Activated naive CD8-positive, alpha-beta T cell treated with anti-CD3 and anti-CD28 coated beads, Interleukin-2, amount 50 U/mL, for 16 hours (primary cell): ENCODE data around the gene PRKCA.

Experiments
- DNase-seq: peaks from one replicate; pipeline ENCODE4 v3.0.0-alpha.2; 2020; ENCODE audit warnings: low read depth, low spot score

Gene PRKCA

DNA sequence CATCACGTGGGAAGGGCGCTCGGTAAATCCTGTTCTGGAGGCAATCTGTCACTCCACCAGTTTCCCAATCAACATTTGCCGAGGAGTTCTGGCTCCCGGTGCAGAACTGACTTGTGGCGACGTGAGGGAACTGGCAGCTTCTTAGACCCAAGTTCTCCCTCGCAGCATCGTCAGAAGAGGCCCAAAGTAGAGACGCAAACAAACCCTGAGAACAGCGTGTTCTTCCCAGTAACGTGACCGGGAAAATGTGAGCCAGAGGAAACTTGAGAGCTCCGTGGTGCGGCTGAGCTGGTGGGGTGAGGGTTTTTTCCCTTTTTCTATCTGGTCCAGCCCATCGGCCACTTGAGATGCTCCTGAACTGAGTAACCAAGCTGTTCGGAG, 373.6 kb downstream of the PRKCA start:
- no peak for DNase-seq

DNA sequence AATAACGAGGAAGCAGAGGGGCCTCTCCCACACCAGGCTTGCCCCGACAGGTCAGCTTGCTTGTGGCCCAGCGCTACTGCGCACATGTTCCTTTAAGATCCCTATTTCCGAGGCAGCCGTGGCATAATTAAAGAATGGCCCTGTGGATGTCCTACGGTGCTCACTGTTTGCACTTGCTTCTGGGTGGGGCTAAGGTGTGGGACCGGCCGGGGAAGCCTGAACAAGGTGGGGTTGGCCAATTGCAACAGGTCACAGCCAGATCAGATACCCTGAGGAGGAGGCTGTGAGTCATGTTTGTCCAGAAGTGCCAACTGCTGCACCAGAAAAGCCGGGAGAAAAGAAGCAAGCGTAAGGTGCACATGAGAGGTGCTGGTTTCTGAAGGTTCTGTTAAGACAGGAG, 374.0 kb downstream of the PRKCA start:
- DNase-seq, result no peak

DNA sequence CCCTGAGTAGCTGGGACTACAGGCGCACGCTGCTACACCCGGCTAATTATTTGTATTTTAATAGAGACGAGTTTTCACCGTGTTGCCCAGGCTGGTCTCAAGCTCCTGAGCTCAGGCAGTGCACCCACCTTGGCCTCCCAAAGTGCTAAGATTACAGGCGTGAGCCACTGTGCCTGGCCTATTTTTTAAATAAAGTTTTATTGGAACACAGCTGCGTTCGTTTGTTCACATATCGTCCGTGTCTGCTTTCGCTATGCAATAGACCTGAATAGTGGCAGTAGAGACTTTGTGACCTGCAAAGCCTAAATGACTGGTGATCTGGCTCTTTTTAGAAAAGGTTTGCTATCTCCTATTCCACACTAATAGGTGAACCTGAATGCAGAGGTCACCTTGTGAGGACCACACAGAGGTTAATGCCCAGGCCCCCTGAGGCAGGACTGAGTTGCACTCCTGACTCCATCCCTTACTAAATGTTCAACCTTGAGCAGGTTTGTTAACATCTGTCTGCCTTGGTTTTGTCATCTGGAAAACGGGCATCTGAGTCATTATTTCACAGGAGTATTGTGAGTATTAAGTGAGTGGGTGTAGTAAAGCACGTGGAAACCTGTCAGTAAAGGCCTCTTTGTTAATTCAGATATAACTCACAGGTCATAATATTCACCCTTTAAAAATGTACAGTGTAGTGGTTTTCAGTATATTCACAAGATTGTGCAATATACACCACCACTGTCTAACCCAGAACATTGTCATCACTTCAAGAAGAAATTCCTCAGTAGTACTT, 375.0 kb downstream of the PRKCA start:
- no peak for DNase-seq

DNA sequence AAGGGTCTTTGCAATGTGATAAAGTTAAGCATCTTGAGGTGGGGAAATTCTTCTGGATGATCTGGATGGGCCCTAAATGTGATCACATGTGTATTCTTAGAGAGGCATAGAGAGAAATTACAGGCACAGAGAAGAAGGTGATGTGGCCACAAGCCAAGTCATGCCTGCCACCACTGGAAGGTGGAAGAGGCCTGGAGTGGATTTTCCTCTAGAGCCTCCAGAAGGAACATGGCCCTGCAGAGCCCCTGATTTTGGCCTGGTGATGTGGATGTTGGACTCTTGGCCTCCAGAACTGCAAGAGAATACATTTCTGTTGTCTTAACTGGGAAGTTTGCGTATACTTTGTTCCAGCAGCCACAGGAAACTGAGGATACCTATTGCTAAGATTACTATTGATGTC, 375.6 kb downstream of the PRKCA start:
- no peak for DNase-seq

DNA sequence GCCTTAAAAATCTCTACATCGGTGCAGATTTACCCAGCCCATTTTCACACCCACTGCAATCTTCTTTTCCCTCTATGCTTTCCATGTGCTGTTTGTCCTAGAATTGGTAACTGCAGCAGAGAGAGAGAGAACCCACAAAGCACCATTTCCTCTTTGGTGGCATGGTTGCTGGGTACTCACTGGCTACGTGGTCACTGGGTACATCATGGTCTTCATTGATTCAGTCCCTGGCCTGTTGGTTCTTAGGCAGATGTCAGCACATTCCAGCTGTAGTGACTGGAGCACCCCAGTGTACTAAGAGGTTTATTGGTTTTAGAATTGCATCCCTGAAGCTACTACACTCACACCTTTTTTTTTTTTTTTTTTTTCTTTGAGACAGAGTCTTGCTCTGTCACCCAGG, 376.4 kb downstream of the PRKCA start:
- no peak for DNase-seq

DNA sequence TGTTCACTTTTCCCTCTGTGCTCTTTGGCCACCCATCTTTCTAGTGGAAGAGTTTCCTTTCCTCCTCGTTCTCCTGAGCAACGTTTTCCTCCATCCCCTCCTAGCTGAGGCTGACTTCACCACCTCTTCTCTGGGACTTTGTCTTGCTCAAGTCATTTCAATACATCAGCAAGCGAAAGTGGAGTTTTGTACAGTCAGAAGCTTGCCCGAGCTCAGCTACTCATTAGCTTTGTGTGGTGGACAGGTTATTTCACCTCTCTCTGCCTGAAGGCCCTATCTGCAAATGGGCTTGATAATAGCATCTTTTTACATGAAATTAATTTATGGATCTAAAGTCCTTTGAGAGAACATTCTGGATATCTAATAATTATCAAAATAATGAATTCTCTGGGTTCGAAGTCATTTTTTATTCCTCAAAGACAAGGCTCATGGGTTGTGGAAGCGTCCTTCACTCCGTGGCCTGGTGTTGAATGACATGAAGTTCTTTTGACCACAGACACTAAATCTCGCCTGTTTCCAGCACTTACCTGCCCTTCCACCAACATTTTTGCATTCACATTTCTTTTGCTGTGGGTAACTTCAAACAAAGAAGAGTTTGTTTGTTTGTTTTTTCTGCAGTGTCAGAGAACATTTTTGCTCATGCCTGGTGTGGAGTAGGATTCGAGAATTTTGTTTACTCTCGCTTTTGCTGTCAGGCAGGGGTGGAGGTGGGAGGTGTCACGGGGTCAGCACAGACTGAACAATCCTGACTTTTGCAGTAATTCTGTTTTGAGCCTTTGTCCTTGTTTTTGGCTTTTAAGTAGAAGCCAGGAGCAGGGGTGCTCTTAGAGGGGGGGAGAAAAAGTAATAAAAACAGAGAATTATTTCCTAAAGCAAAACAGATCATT, 377.5 kb downstream of the PRKCA start:
- DNase-seq, result no peak

DNA sequence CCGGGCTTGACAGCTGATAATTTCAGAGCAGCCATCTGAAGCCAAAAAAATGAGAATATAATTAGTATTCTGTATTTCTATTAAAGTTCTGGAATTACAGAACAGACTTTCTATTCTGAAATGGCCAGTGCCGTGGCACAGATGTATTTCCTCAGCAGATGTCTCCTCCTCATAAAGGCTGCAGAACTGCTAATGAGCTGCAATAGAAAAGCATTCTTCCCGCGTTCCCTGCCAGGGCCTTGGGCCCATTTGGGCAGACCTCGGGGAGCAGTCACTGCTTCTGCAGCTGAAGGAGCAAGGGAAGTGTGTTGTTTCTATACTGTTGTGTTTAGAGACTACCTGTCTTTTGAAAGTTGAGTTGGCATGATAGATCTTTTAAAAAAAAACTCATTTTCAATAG, 379.9 kb downstream of the PRKCA start:
- DNase-seq, result no peak

DNA sequence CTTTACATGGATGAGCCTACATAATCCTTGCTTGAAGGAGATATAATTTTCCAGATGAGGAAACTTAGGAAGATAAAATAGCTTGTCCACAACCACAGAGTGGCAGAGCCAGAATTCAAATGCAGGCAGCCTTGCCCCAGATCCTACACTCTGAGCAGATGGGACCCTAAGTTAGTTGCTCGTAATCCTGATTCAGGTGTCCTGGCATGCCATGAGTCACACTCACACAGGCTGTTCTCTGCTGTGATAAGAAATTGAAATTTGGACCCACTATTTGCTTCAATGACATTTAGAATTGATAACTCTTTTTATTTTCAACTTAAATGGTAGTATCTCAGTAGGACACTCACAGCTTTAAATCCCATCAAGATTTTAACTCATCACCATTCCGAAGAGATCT, 381.8 kb downstream of the PRKCA start:
- no peak for DNase-seq

DNA sequence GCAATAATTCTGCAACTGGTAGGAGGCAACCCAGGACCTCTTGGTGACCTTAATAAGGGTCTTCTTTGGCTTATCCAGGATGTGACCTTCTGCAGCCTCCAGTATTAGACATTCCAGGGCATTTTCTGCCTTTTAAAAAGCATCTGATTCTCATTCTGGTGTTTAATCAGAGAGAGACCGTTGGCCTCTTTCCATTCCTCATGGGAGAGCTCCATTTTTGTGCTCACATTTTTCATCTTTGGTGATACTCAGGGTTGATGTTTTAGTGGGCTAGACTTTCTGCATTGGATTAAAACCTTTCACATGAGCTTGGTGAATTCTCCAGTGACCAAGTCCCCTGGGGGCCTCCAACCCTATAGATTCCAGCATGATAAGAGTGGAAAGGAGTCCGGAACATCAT, 382.3 kb downstream of the PRKCA start:
- DNase-seq, result no peak

DNA sequence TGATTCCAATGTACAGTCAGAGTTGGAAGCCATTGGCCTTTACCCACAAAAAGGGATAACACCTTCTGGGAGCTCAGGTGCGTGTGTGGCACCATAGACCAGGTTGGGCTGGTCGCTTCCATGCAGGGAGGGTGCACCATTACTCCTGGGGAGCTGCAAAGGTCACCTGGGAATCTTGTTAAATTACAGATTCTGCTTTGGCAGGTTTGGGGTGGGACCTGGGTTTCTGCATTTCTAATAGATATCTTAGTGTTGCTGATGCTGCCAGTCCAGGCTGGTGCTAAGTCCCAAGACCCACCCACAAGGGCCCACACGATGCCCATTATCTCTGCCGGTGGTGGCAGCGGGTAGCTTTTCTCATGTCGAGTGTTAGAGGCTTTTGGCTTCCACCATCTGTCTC, 384.2 kb downstream of the PRKCA start:
- DNase-seq, result no peak

DNA sequence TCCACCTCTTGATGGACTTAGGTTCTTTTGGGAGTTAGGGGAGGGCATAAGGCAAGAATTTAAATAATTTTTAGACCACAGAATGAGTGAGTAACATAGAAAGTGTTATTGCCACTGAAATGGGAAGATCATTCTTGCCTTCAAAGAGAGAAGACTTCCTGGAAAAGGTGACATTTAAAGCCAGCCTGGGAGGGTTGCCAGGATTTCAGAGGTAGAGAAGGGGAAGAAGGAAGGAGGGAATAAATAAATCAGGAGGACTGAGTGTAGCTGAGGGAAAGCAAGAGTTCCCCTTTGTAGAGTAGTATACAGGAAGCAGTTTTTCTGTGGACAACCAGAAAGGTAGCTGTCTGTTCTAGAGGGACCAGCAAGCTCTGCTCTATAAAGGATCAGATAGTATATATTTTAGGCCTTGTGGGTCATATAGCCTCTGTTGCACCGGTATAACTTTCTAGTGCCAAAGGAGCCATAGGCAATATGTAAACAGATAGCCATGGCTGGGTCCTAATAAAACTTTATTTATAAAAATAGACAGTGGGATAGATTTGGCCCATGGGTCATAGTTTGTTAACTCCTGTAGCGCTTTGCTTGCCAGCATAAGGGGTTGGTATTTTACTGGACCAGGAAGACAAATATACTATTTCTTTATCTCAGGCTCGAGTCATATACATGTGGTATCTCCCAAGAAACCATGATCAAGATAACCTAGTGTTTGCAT, 385.3 kb downstream of the PRKCA start:
- DNase-seq, result no peak

DNA sequence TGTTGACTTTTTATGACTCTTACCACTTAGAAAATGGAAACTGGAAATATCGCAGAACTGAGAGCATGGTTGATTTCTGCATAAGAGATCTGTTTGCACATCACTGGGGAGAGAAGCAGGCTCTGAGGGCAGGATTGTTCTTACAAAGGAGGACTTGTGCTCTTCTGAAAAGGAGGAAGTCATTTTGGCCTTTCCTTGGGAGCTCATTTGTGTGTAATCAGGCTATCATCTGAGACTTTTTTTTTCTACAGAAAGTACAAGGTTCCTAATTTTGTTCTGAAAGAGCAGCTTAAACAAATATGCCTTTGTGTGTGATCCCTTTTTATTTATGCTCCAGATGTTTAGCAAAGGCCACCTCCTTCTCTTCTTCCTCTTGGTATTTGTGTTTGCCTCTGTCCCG, 386.8 kb downstream of the PRKCA start:
- no peak for DNase-seq

DNA sequence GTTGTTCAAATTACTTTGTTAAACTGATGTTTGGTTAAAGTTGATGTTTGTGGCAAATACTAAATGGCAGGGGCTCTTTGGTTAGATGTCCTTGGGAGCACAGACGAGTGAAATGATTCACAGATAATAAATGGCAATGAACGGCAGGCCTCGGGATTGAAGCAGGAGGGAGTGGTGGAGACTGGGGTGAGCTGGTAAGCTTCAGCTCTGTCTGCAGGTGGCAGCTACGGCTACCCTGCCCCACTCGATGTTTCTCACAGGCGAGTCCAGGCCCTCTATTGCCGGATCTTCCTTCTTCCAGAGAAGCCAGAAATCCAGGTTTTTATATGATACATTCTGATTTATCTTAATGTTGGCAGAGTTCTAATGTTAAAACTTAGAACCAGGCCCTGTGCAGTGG, 387.8 kb downstream of the PRKCA start:
- no peak for DNase-seq

DNA sequence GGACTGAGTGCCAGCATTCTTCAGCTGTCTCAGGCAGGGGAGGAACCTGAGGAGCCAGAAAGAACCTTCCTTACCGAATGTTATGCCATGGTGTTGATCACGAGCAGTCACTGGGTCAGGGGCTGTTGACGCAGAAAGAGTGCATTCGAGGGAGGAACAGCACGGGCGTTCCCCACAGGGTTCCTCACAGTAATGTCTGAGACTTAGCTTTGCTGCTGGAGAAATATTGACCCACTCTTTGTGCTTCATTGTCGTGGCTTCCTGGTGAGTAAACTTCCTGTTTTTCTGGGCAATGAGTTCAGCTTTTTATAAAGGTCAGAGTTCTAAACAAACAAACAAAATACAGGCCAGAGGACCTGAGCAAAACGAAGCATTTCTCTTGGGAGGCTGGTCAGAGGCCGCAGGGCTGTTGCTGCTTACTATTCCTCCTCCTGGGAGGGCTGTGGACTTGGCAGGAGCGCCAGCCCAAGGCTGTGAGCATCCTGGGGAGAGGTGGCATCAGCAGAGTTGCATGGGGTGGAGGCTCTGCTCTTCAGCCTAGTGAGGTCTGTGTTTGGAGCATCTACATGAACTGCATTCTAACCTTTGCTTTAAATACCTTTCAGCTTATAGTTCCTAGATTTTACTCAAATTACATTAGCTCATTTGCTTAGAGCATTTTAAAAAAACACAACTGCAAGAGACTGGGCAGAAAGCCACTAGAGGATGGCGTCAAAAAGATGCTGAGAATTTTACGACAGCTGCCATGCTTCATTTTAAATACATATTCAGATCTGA, 389.4 kb downstream of the PRKCA start:
- DNase-seq, result no peak

DNA sequence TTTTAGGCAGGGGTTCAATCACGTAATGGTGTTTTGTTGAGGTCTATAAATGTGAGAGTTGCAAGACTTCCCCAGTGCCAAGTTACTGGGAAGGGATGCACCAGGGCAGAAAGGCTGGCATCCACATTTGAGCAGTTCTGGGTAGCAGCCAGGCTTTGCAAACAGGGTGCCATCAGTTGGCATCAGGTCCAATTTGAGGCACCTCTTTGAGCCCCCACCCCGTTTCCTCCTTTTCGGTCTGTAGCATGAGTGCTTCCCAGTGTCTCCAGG, 389.9 kb downstream of the PRKCA start:
- no peak for DNase-seq

DNA sequence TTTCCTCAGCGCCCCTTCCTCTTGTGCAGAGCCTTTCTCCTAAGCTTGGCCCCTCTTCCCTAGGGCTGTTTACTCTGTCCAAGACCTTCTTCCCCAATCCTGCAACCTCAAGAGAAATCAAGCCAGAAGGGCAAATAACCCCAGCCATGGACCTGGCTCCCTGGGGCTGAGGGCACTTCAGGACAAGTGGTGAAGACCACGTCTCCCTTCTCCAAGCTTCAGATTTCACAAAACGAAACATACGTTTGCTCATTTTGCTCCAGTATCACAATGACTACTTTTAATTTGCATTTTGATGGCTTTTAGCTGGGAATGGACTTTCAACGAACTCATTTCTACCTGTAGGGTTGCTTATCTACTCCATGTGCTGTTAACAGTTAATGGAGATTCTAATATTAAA, 392.7 kb downstream of the PRKCA start:
- DNase-seq, result no peak

DNA sequence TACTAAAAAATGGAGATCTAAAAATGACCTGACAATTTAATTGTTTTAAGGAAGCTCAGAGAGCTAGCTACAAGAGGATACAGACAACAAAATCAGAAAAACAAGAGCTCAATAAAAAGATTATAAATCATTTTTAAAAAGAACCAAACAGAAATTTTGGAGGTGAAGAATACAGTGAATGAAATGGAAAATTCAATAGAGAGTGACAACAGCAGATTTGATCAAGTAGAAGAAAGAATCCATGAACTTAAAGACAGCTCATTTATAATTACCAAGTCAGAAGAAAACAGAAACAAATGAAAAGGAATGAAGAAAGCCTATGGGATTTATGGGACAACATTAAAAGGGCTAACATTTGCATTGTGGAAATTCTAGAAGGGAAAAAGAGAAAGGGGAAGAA, 395.9 kb downstream of the PRKCA start:
- DNase-seq, result no peak

DNA sequence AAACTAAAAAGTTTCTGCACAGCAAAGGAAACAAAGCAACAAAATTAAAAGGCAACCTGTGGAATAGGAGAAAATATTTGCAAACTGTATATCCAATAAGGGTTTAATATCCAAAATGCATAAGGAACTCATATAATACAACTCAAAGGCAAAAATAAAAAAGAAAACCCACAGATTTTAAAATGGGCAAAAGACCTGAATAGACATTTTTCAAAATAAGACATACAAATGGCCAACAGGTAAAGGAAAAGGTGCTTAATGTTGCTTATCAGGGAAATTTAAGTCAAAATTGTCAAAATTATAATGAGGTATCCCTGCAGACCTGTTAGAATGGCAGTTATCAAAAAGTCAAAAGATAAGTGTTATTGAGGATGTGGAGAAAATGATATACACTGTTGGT, 399.0 kb downstream of the PRKCA start:
- no peak for DNase-seq

DNA sequence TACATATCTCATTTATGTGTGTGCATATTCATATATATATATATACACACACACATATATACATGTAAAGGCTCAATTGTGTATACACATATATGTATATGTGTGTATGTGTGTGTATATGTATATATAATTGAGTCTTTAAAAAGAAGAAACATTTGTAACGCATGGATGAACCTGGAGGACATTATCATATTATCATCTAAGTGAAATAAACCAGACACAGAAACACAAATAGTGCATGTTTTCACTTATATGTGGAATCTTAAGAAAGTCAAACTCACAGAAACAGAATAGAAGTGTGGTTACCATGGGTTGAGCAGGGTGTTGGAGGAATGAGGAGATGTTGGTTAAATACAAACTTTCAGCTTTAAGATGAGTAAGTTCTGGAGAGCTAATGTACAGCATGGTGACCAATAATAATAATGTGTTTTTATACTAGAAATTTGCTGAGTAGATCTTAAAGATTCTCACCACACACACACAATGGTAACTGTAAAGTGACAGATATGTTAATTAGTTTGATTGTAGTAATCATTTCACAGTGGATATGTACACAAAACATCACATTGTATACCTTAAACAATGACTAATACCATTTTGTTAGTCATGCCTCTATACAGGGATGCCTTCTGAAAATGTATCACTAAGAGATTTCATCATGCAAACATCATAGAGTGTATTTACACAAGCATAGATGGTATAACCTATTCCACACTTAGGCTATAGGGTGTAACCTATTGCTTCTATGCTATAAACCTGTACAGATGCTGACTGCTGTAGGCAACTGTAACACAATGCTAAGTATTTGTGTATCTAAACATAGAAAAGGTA, 399.9 kb downstream of the PRKCA start:
- DNase-seq, result no peak

DNA sequence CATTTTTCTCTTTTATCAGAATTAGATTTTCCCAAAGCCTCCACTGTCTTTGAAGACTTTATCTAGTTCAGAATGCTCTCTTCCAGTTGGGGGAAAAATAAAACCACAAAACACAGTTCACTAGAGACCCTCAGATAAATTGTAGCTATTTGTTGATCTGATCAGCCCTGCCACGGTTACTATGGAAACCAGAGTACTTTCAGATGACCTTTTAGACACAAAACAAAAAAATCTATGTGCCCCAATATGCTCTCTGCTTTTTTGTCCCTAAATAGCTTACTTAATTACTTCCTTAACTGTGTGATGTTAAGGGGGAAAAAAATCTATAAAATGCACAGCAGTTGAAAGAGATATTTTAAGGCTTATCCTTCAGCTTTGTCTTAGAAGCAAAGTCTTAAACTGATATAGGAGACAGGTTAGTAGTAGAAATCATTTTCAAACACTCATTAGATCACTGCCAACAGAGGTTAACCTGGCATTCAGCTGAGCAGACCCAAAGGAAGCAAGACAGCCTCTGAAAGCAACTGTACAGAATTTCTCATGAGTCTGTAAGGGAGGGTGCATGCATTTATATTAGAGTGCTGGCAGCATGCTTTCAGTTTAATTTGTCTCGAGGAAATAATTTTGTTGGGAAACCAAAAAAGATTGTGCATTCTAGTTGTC, 402.6 kb downstream of the PRKCA start:
- no peak for DNase-seq
